Measurements from ENCODE around the gene PSME2. TPM values are rescaled to one million over a fixed set of nuclear protein-coding genes. Genes with fewer than 3 reads are reported as not detected.

PSME2 gene
- polyA plus RNA-seq, 3 donors, result 237 to 593 (median 579) TPM

DNA sequence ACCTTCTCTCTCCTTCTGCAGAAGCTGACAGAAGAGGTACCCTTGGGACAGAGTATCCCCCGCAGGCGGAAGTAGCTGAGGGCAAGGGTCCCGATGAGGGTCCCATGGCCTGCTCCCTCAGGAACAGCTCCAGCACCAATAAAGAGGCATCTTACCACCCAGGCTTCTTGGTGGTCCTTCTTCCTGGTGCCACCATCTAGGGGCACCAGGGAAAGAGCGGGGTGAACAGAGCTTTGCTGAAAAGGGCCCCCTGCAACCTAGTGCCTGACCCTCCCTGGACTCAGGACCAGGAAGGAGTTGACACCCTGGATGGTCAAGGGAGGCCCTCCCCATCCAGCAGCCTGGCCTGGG is 14.1 kb upstream of the PSME2 start:
- Histone ChIP-seq H3K36me3 (replicated peaks in 1 of 2; ENCODE audit: control insufficient read depth in 1 of 2, insufficient read depth in 2 of 2, low read length in 2 of 2) (peaks cover 70 to 74% of the 10 kb centered on the region in 2 donors), H3K4me3 (replicated peaks in 1 of 3; ENCODE audit: low read depth in 2 of 3, low read length in 3 of 3) (peak overlapping the region in 1 of 3 experiments; percentile 100), H3K4me2 (replicated peaks; ENCODE audit: extremely low read depth, low read length, poor library complexity, severe bottlenecking) (peak overlapping the region; percentile 85), H3K9me3 (replicated peaks in 1 of 2; ENCODE audit: control insufficient read depth in 1 of 2, insufficient read depth in 1 of 2, low read length in 2 of 2) (no peaks in the 10 kb centered on the region), H3K79me2 (ENCODE audit: insufficient read depth, low read length) (peaks cover 43% of the 10 kb centered on the region), H3K9ac (ENCODE audit: insufficient read depth, low read length, poor library complexity, severe bottlenecking) (peak overlapping the region; percentile 94), H2AFZ (ENCODE audit: insufficient read depth, low read depth, low read length, poor library complexity, severe bottlenecking) (peak overlapping the region; percentile 65), H4K20me1 (ENCODE audit: insufficient read depth, low read length) (peaks cover 35% of the 10 kb centered on the region), H3K27ac (ENCODE audit: low read depth in 1 of 2, low read length in 2 of 2) (peak overlapping the region; percentile 76 to 100), H3K27me3 (ENCODE audit: control insufficient read depth in 2 of 2, insufficient read depth in 2 of 2, low read length in 2 of 2) (no peaks in the 10 kb centered on the region), H3K4me1 (ENCODE audit: control insufficient read depth in 1 of 2, insufficient read depth in 2 of 2, low read length in 2 of 2) (peaks cover 35 to 59% of the 10 kb centered on the region in 2 donors)
- Mint-ChIP-seq H3K9me3 (no peaks in the 10 kb centered on the region), H3K27me3 (ENCODE audit: low read depth in 3 of 3) (no peaks in the 10 kb centered on the region), H3K27ac (peak overlapping the region; percentile 96 to 99 (median 97)), H3K4me3 (no peak overlapping the region), H3K36me3 (peaks cover 68 to 88% of the 10 kb centered on the region in 2 donors), H3K4me1 (peaks cover 50% of the 10 kb centered on the region)
- 100% methylated on average over 4 of the region's 4 CpGs for whole genome bisulfite sequencing (ENCODE audit: insufficient coverage)
- intact Hi-C loops (cut with micrococcal nuclease), result loop anchor here in 1 of 2 donors (2.0 kb wide), 1 partner anchor 14 kb away; the partner anchor contains the start of genes PSME2 and RNF31
- no peak for DNase-seq
- TF ChIP-seq CTCF (IDR thresholded peaks at IDR 0.05), result no peak

DNA sequence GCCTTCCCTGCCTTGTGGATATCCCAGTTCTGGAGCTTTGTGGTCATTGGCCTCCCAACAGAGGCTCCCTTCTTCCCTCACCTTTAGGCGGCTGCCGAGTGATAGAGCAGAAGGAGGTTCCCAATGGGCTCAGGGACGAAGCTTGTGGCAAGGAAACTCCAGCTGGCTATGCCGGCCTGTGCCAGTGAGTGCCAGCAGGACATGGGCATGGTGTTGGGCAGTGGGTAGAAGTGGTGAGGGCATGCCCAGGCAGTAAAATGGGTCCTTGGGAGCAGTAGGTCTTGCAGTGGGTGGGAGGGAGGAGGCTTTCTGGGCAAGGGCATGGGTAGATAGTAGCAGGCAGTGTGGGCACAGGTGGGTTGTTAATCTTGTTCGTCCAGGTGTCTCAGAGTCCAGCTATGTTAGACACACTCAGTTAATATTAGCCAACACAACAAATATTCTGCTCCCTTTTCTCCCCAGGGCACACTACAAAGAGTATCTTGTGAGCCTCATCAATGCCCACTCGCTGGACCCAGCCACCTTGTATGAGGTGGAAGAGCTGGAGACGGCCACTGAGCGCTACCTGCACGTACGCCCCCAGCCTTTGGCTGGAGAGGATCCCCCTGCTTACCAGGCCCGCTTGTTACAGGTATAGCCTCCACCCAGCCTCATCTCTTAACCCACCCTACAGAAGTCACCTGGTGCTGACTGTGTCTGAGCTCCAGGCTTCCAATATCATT is 13.5 kb upstream of the PSME2 start:
- Histone ChIP-seq H3K36me3 (replicated peaks in 1 of 2; ENCODE audit: control insufficient read depth in 1 of 2, insufficient read depth in 2 of 2, low read length in 2 of 2) (peaks cover 70 to 74% of the 10 kb centered on the region in 2 donors), H4K20me1 (ENCODE audit: insufficient read depth, low read length) (peaks cover 30% of the 10 kb centered on the region), H3K4me1 (ENCODE audit: control insufficient read depth in 1 of 2, insufficient read depth in 2 of 2, low read length in 2 of 2) (peaks cover 29 to 53% of the 10 kb centered on the region in 2 donors), H3K79me2 (ENCODE audit: insufficient read depth, low read length) (peaks cover 42% of the 10 kb centered on the region), H3K27me3 (ENCODE audit: control insufficient read depth in 2 of 2, insufficient read depth in 2 of 2, low read length in 2 of 2) (no peaks in the 10 kb centered on the region), H2AFZ (ENCODE audit: insufficient read depth, low read depth, low read length, poor library complexity, severe bottlenecking) (no peak overlapping the region), H3K27ac (ENCODE audit: low read depth in 1 of 2, low read length in 2 of 2) (peak overlapping the region; percentile 76 to 100), H3K4me3 (replicated peaks in 1 of 3; ENCODE audit: low read depth in 2 of 3, low read length in 3 of 3) (peak overlapping the region in 1 of 3 experiments; percentile 100), H3K9ac (ENCODE audit: insufficient read depth, low read length, poor library complexity, severe bottlenecking) (no peak overlapping the region), H3K4me2 (replicated peaks; ENCODE audit: extremely low read depth, low read length, poor library complexity, severe bottlenecking) (no peak overlapping the region), H3K9me3 (replicated peaks in 1 of 2; ENCODE audit: control insufficient read depth in 1 of 2, insufficient read depth in 1 of 2, low read length in 2 of 2) (no peaks in the 10 kb centered on the region)
- Mint-ChIP-seq H3K4me1 (peaks cover 46% of the 10 kb centered on the region), H3K27ac (peak overlapping the region; percentile 76 to 99 (median 97)), H3K4me3 (no peak overlapping the region), H3K27me3 (ENCODE audit: low read depth in 3 of 3) (no peaks in the 10 kb centered on the region), H3K36me3 (peaks cover 68 to 88% of the 10 kb centered on the region in 2 donors), H3K9me3 (no peaks in the 10 kb centered on the region)
- no peak for DNase-seq
- TF ChIP-seq CTCF (IDR thresholded peaks at IDR 0.05), result no peak
- WGBS (ENCODE audit: insufficient coverage), result 97% methylated on average over 6 of the region's 11 CpGs
- intact Hi-C loops (cut with micrococcal nuclease), result loop anchor here in 1 of 2 donors (2.0 kb wide), 1 partner anchor 13 kb away; the partner anchor contains the start of genes PSME2 and RNF31
